Chondrocyte (in vitro differentiated cells): ENCODE data around the gene PODN. TPM values are rescaled to one million over a fixed set of nuclear protein-coding genes. Genes with fewer than 3 reads are reported as not detected.

Source experiments
- DNase-seq: peaks from one replicate; pipeline ENCODE4 v3.0.0; 2021; ENCODE audit warnings: mixed read lengths, low spot score
- H3K27ac Mint-ChIP-seq: one replicate; pipeline ENCODE4 v1.8.0; 2021; ENCODE audit warnings: mild to moderate bottlenecking, moderate library complexity, mixed read lengths; ENCODE audit not compliant: unreplicated experiment
- H3K27me3 Mint-ChIP-seq: 2 replicates; pipeline ENCODE4 v1.8.0; 2021; ENCODE audit warnings: low read depth, mixed read lengths
- H3K36me3 Mint-ChIP-seq: 2 replicates; pipeline ENCODE4 v1.8.0; 2021; ENCODE audit warnings: low read depth, mixed read lengths
- H3K4me1 Mint-ChIP-seq: 2 replicates; pipeline ENCODE4 v1.8.0; 2021; ENCODE audit warnings: low read depth, mild to moderate bottlenecking, mixed read lengths
- H3K4me3 Mint-ChIP-seq: one replicate; pipeline ENCODE4 v1.8.0; 2021; ENCODE audit warnings: mild to moderate bottlenecking, moderate library complexity, mixed read lengths; ENCODE audit not compliant: unreplicated experiment
- H3K9me3 Mint-ChIP-seq: 2 replicates; pipeline ENCODE4 v1.8.0; 2021; ENCODE audit warnings: low read depth, mixed read lengths
- total RNA-seq: library from RNA; stranded (reverse); gene quantifications from 3 replicates; pipeline ENCODE4 v1.2.1, GENCODE V29; 2021
- TF ChIP-seq, protein P1 (sequence below): fragments of 200-600 bp; sonication (generic); IDR thresholded peaks from 2 replicates; pipeline ENCODE4 v1.5.0; 2021; ENCODE audit warnings: antibody characterized with exemption, mild to moderate bottlenecking, moderate library complexity

PODN gene
- total RNA-seq, 1 donor from 2014 or later: 9.2 TPM

DNA sequence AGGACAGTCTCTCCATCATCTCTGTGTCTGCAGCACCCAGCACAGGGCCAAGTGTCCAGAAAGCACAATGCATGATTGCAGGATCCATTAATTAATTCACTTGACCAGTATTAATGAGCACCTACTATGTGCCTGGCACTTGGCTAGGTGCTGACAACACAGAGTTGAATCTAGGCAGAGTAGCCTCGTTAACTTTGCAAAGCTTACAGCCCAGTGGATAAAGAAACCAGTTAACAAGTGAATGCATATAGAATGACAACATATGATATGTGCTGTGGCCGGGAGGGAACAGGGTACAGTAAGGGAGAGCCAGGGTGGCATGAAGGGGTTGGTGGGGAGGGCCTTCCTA lies 69.6 kb downstream of the PODN start:
- peaks cover 2% of the 10 kb centered on the region for H3K36me3 Mint-ChIP-seq
- TF ChIP-seq, protein P1, sequence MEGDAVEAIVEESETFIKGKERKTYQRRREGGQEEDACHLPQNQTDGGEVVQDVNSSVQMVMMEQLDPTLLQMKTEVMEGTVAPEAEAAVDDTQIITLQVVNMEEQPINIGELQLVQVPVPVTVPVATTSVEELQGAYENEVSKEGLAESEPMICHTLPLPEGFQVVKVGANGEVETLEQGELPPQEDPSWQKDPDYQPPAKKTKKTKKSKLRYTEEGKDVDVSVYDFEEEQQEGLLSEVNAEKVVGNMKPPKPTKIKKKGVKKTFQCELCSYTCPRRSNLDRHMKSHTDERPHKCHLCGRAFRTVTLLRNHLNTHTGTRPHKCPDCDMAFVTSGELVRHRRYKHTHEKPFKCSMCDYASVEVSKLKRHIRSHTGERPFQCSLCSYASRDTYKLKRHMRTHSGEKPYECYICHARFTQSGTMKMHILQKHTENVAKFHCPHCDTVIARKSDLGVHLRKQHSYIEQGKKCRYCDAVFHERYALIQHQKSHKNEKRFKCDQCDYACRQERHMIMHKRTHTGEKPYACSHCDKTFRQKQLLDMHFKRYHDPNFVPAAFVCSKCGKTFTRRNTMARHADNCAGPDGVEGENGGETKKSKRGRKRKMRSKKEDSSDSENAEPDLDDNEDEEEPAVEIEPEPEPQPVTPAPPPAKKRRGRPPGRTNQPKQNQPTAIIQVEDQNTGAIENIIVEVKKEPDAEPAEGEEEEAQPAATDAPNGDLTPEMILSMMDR: no peak
- peaks cover 15% of the 10 kb centered on the region for H3K4me1 Mint-ChIP-seq
- no peaks in the 10 kb centered on the region for H3K9me3 Mint-ChIP-seq
- H3K4me3 Mint-ChIP-seq: no peak overlapping the region
- no peak overlapping the region for H3K27ac Mint-ChIP-seq
- DNase-seq: no peak
- no peaks in the 10 kb centered on the region for H3K27me3 Mint-ChIP-seq

DNA sequence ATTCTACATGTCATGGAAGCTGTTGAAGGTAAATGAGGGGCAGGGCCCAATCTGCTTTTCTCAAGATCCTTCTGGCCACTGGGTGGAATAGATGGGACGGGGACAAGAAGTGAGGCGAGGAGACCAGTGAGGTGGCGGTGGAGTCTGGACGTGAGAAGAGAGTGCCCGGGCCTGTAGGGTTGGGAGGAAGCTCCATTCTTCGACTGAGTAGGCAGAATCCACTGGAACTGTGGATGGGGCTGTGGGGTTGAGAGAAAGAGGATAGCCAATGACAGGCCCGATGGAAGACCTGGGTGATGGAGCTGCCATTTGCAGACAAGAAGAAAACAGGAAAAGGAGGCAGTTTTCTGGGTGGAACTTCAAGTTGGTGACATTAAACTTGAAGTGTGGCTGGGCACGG lies 70.2 kb downstream of the PODN start:
- Mint-ChIP-seq H3K27me3 (no peaks in the 10 kb centered on the region), H3K36me3 (peaks cover 2% of the 10 kb centered on the region), H3K9me3 (peaks cover 1% of the 10 kb centered on the region), H3K4me1 (peaks cover 15% of the 10 kb centered on the region), H3K4me3 (no peak overlapping the region), H3K27ac (no peak overlapping the region)
- DNase-seq: no peak
- TF ChIP-seq, protein P1: no peak

DNA sequence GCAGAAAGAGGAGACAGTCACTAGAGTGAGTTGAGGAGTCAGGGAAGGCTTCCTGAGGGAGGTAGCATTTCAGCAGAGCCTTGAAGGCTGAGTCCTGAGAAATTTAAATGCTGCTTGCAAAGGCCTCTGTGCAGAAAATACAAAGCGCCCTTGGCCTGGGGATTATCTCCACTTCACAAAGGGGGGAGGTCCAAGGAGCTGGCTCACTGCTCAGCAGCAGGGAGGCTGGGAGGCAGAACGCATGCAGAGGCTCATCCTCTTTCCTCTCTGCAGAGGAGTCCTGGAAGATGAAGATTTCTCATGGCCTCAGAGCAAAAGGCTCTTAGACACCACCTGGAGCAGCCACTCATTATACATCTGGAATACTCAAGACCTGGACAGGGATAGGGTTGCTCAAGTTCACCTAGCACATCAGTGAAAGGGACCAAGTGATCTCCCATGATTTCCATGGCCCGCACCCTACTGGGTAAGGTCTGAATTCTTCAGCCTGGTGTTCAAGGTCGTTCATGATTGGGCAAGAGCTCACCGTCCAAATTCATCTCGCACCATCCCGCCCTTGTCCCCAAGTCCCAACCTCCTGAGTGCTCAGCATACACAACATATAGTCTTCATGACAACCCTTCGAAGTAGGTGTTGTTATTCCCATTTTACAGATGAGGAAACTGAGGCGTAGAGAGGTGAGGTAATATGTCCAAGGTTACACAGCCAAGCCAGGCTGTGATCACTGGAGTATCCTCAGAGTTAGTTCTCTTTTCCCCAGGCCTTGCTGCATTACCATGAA lies 71.4 kb downstream of the PODN start:
- peaks cover 12% of the 10 kb centered on the region for H3K9me3 Mint-ChIP-seq
- no peak for DNase-seq
- peaks cover 4% of the 10 kb centered on the region for H3K36me3 Mint-ChIP-seq
- H3K27ac Mint-ChIP-seq: no peak overlapping the region
- H3K27me3 Mint-ChIP-seq: no peaks in the 10 kb centered on the region
- H3K4me3 Mint-ChIP-seq: no peak overlapping the region
- TF ChIP-seq, protein P1: no peak
- peaks cover 15% of the 10 kb centered on the region for H3K4me1 Mint-ChIP-seq

DNA sequence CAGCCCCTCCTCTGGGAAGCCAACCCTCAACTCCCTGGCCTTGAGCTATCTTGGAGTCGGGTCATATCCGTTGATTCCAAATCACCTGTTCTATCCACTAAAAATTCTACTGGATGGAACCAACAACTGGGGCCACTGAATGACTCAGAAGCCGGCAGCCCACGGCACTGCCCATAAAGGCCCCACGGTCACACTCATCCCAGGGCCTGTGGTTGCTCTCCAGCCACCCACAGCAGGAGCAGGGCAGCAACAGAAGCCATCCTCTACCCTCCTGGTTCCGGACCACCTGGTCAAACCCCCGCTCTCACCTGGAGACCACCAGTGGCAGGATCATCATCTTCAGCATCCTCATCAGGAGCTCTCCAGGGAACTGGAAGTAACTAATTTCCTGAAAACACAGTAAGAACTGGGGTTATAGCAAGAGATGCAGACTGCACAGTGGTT lies 72.1 kb downstream of the PODN start:
- DNase-seq: no peak
- Mint-ChIP-seq H3K36me3 (peaks cover 4% of the 10 kb centered on the region), H3K9me3 (peaks cover 12% of the 10 kb centered on the region), H3K4me1 (peaks cover 15% of the 10 kb centered on the region), H3K27me3 (no peaks in the 10 kb centered on the region), H3K4me3 (no peak overlapping the region), H3K27ac (no peak overlapping the region)
- TF ChIP-seq, protein P1: no peak

Other genes with a start within 250 kb of the PODN start
- gene ZYG11A, start 219.5 kb upstream of the PODN start, total RNA-seq: 0.12 to 0.62 TPM (median 0.62 TPM) in 3 replicates
- 9.4 to 41.7 TPM (median 39.5 TPM) in 3 replicates for gene ECHDC2, start 140.5 kb upstream of the PODN start, total RNA-seq
- 84.0 to 98.3 TPM (median 87.4 TPM) in 3 replicates for gene SCP2, start 134.9 kb upstream of the PODN start, total RNA-seq
- gene SLC1A7, start 80.4 kb downstream of the PODN start, total RNA-seq: not detected in 3 replicates
- gene CPT2, start 134.6 kb downstream of the PODN start, total RNA-seq: 11.0 to 12.6 TPM (median 12.3 TPM) in 3 replicates
- gene CZIB, start 158.4 kb downstream of the PODN start, total RNA-seq: 39.7 to 49.3 TPM (median 41.6 TPM) in 3 replicates
- gene MAGOH, start 176.3 kb downstream of the PODN start, total RNA-seq: 27.2 to 32.6 TPM (median 29.0 TPM) in 3 replicates